Fibroblast of lung (primary cell): ENCODE measurements around the gene SCN8A. TPM values are rescaled to one million over a fixed set of nuclear protein-coding genes. Genes with fewer than 3 reads are reported as not detected.

ENCODE experiments used
- DNase-seq, 2 donors: peaks; one replicate each; pipeline versions ENCODE4 v3.0.0 to v3.0.0-alpha.2; 2010; ENCODE audit warnings: low read depth in 2 of 2
- H2AFZ ChIP-seq: 2 replicates; pipeline ENCODE4 v1.5.1; 2012; ENCODE audit warnings: low read length, control low read depth, inconsistent platforms
- H3K27ac ChIP-seq: 2 replicates; pipeline ENCODE4 v1.5.1; 2011; ENCODE audit warnings: low read length, control low read depth; ENCODE audit not compliant: insufficient read depth
- H3K27me3 ChIP-seq: 2 replicates; pipeline ENCODE4 v1.5.1; 2011; ENCODE audit warnings: mild to moderate bottlenecking, low read length; ENCODE audit not compliant: control insufficient read depth, insufficient read depth
- H3K36me3 ChIP-seq: 2 replicates; pipeline ENCODE4 v1.5.1; 2011; ENCODE audit warnings: low read length; ENCODE audit not compliant: control insufficient read depth, insufficient read depth
- H3K4me1 ChIP-seq: 2 replicates; pipeline ENCODE4 v1.5.1; 2011; ENCODE audit warnings: low read length; ENCODE audit not compliant: control insufficient read depth, insufficient read depth; ENCODE audit errors: extremely low read depth
- H3K4me2 ChIP-seq: 2 replicates; pipeline ENCODE4 v1.5.1; 2011; ENCODE audit warnings: low read length, control low read depth; ENCODE audit not compliant: insufficient read depth; ENCODE audit errors: extremely low read depth
- H3K4me3 ChIP-seq, 4 experiments: fragments of 200-600 bp in 1 of 4; sonication (generic) in 1 of 4; replicated peaks in 1 of 4; 2 replicates each; pipeline ENCODE4 v1.5.1; 2011 to 2016; ENCODE audit warnings: low read length in 4 of 4, low read depth in 3 of 4, mild to moderate bottlenecking in 3 of 4, control low read depth in 2 of 4, inconsistent platforms in 1 of 4, mixed read lengths in 1 of 4; ENCODE audit not compliant: insufficient read depth in 1 of 4; ENCODE audit errors: control extremely low read depth in 1 of 4
- H3K79me2 ChIP-seq: 2 replicates; pipeline ENCODE4 v1.5.1; 2012; ENCODE audit warnings: mild to moderate bottlenecking, low read length, inconsistent platforms; ENCODE audit not compliant: control insufficient read depth, insufficient read depth
- H3K9ac ChIP-seq: 2 replicates; pipeline ENCODE4 v1.5.1; 2011; ENCODE audit warnings: mild to moderate bottlenecking, low read length, control low read depth; ENCODE audit not compliant: insufficient read depth
- H3K9me3 ChIP-seq: 2 replicates; pipeline ENCODE4 v1.5.1; 2012; ENCODE audit warnings: low read depth, low read length; ENCODE audit not compliant: control insufficient read depth, insufficient read depth
- H4K20me1 ChIP-seq: 2 replicates; pipeline ENCODE4 v1.5.1; 2011; ENCODE audit warnings: low read length; ENCODE audit not compliant: control insufficient read depth, insufficient read depth; ENCODE audit errors: extremely low read depth
- CTCF ChIP-seq, 2 donors: IDR thresholded peaks in 1 of 2; conservative IDR thresholded peaks in 1 of 2; 1 replicate in 1 of 2; 2 replicates in 1 of 2; pipeline ENCODE4 v1.5.1; 2011 to 2012; ENCODE audit warnings: low read length in 2 of 2, control low read depth in 1 of 2, inconsistent platforms in 1 of 2, low read depth in 1 of 2, mild to moderate bottlenecking in 1 of 2
- EZH2 ChIP-seq: IDR thresholded peaks from 2 replicates; pipeline ENCODE4 v1.5.1; 2012; ENCODE audit warnings: low read length, control low read depth, mild to moderate bottlenecking; ENCODE audit errors: missing control alignments
- polyA plus RNA-seq, 2 donors: library from polyadenylated mRNA; depleted of rRNA in 1 of 2; stranded (reverse) in 1 of 2; unstranded in 1 of 2; fragments of >200 nt; gene quantifications; 2 replicates each; pipeline ENCODE4 v1.2.1, GENCODE V29; 2011 to 2012; ENCODE audit warnings: missing spikeins in 1 of 2
- total RNA-seq: library from RNA; depleted of rRNA; stranded (reverse); fragments of >200 nt; gene quantifications from 2 replicates; pipeline ENCODE4 v1.2.1, GENCODE V29; 2014

Gene SCN8A
- total and polyA plus RNA-seq, 2 donors (not counting 1 experiment from before 2014, with no cell fraction given) = 12.8 to 27.2 TPM

DNA sequence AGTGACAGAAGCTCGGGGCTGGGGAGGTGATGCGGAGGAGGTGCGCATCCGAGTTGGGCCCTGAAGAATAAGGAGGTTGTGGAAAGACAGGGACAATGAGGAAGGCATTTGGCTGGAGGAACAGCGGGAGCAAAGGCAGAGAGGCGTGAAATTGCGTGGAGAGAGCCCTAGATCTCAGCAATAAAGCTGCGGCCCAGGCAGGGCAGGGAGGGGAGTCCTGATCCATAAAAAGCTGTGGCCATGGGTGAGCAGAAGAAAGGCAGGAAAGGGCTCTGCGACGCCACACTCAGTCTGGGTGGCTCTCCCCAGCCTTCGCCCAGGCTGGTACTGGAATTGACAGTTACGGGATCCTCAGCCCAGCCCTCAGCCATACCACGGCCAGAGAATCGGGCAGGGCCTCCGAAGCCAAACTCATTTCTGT, 255.2 kb downstream of the SCN8A start:
- Histone ChIP-seq H3K9me3 (no peaks in the 10 kb centered on the region), H3K9ac (no peak overlapping the region), H3K4me3 (no peak overlapping the region), H3K36me3 (no peaks in the 10 kb centered on the region), H4K20me1 (no peaks in the 10 kb centered on the region), H3K27me3 (peaks cover 52% of the 10 kb centered on the region), H3K27ac (no peak overlapping the region), H3K79me2 (no peaks in the 10 kb centered on the region), H3K4me1 (no peaks in the 10 kb centered on the region), H2AFZ (no peak overlapping the region), H3K4me2 (no peak overlapping the region)
- TF ChIP-seq EZH2 (peak; percentile 45), CTCF (conservative IDR thresholded peaks at IDR 0.05 in 1 of 2, IDR thresholded peaks at IDR 0.05 in 1 of 2; ENCODE audit: low read depth in 1 of 2, low read length in 2 of 2) (no peak)
- DNase-seq = no peak

DNA sequence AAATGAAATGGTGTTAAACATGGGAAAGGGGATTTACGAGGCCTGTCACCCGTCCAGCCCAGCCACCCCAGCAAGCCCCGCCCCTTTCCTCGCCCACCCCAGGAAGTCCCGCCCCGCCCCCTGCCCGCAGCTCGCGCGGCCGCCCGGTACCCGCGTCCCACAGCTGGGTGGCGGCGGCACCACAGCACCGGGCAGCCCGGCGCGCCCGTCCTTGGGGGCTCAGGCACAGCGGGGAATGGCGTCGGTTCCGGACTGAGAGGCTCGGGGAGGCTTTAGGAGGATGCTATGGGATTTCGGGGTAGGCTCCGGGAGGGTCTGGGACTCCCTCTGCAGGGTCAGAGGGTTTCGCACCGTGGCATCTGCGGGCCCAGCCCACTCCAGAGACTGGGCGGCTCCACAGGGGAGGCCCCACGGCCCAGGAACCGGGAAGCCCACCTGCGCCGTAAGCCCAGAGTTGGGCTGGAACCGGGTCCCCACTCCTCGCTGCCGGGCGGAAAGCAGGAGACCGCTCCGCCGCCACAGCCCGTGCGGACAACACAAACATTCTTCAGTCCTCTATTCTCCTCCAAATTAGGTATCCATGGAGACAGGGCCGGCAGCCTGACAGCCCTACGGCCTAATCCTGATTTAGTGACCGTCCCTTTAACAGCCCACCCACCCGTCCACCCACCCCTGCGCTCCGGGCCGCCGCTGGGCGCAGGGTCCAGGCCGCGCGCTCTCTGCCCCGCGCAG, 256.0 kb downstream of the SCN8A start:
- Histone ChIP-seq H2AFZ (peak overlapping the region; percentile 34), H3K27me3 (peaks cover 52% of the 10 kb centered on the region), H3K4me2 (peak overlapping the region; percentile 79), H3K27ac (no peak overlapping the region), H3K79me2 (no peaks in the 10 kb centered on the region), H3K9ac (no peak overlapping the region), H3K9me3 (no peaks in the 10 kb centered on the region), H3K36me3 (no peaks in the 10 kb centered on the region), H3K4me1 (no peaks in the 10 kb centered on the region), H4K20me1 (no peaks in the 10 kb centered on the region), H3K4me3 (peak overlapping the region in 3 of 4 experiments; percentile 15 to 51 (median 34))
- DNase-seq = peak in 1 of 2 donors; percentile 35
- peak; percentile 66 for TF ChIP-seq EZH2
- TF ChIP-seq CTCF (conservative IDR thresholded peaks at IDR 0.05 in 1 of 2, IDR thresholded peaks at IDR 0.05 in 1 of 2; ENCODE audit: low read depth in 1 of 2, low read length in 2 of 2) = no peak

DNA sequence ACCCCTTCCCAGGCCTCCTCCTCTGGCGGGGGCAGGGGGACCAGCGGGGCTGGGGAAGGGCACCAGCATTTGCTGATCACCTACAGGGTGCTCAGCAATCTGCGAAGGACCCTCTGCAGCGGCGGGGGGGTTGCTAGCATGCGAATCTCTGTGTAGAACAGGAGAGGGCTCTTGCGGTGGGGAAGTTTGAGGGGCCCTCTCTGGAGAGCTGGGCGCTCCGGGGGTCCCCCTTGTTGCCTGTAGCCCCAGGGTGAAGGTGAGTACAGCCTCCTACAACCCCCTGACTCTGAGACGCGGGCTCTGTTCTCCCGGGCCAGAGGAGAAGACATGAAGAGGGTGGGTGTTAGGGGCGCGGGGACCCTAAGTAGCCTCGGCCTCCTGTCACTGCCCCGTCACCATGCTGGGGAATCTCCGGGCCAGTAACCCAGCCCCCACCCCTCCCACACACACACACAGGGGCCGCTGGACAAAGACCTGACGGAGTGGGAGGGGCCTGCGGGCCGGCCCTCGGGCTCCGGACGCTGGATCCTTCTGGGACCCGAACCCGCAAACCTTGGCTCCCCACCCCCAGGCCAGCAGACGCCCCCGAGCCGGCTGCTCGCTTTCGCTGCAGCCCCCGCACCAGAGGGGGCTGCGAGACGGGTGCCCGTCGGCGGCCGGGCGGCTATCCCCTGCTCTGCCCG, 256.8 kb downstream of the SCN8A start:
- H3K79me2 ChIP-seq = no peaks in the 10 kb centered on the region
- no peak overlapping the region for H2AFZ ChIP-seq
- no peaks in the 10 kb centered on the region for H3K36me3 ChIP-seq
- H3K9me3 ChIP-seq = no peaks in the 10 kb centered on the region
- H3K4me2 ChIP-seq = peak overlapping the region; percentile 35
- TF ChIP-seq EZH2 = peak; percentile 87
- no peak for TF ChIP-seq CTCF (conservative IDR thresholded peaks at IDR 0.05 in 1 of 2, IDR thresholded peaks at IDR 0.05 in 1 of 2; ENCODE audit: low read depth in 1 of 2, low read length in 2 of 2)
- H3K27ac ChIP-seq = no peak overlapping the region
- no peaks in the 10 kb centered on the region for H3K4me1 ChIP-seq
- peaks cover 48% of the 10 kb centered on the region for H3K27me3 ChIP-seq
- peak in 1 of 2 donors; percentile 34 for DNase-seq
- no peak overlapping the region for H3K9ac ChIP-seq
- H3K4me3 ChIP-seq = peak overlapping the region in 3 of 4 experiments; percentile 11 to 51 (median 28)
- no peaks in the 10 kb centered on the region for H4K20me1 ChIP-seq
